CD14-positive monocyte (primary cell): ENCODE measurements around the gene CHST14. TPM values are rescaled to one million over a fixed set of nuclear protein-coding genes. Genes with fewer than 3 reads are reported as not detected.

Experiments used
- DNase-seq, 3 donors: peaks; one replicate each; pipeline ENCODE4 v3.0.0-alpha.2; 2011 to 2022
- H2AFZ ChIP-seq: 2 replicates; pipeline ENCODE4 v1.6.0; 2012; ENCODE audit warnings: mild to moderate bottlenecking, low read depth, low read length, inconsistent platforms; ENCODE audit not compliant: insufficient read depth, poor library complexity, severe bottlenecking
- H3K27ac ChIP-seq, 2 donors: 1 replicate in 1 of 2; 2 replicates in 1 of 2; pipeline ENCODE4 v1.5.1; 2012 to 2013; ENCODE audit warnings: low read length in 2 of 2, control low read depth in 1 of 2, inconsistent platforms in 1 of 2, low read depth in 1 of 2, mild to moderate bottlenecking in 1 of 2
- H3K27me3 ChIP-seq, 2 donors: one replicate each; pipeline versions ENCODE4 v1.6.0 to v1.6.1; 2011 to 2013; ENCODE audit warnings: low read length in 2 of 2; ENCODE audit not compliant: control insufficient read depth in 2 of 2, insufficient read depth in 2 of 2
- H3K36me3 ChIP-seq, 2 donors: replicated peaks in 1 of 2; 1 replicate in 1 of 2; 2 replicates in 1 of 2; pipeline versions ENCODE4 v1.5.1 to v1.6.1; 2012 to 2013; ENCODE audit warnings: low read length in 2 of 2, control low read depth in 1 of 2, inconsistent platforms in 1 of 2, mild to moderate bottlenecking in 1 of 2; ENCODE audit not compliant: insufficient read depth in 2 of 2, control insufficient read depth in 1 of 2
- H3K4me1 ChIP-seq, 2 donors: 1 replicate in 1 of 2; 2 replicates in 1 of 2; pipeline versions ENCODE4 v1.5.1 to v1.6.1; 2012 to 2013; ENCODE audit warnings: low read length in 2 of 2, control low read depth in 1 of 2, inconsistent platforms in 1 of 2, mild to moderate bottlenecking in 1 of 2, moderate library complexity in 1 of 2; ENCODE audit not compliant: insufficient read depth in 2 of 2, control insufficient read depth in 1 of 2
- H3K4me2 ChIP-seq: replicated peaks from 2 replicates; pipeline ENCODE3; 2012; ENCODE audit warnings: low read length, moderate library complexity, mild to moderate bottlenecking; ENCODE audit not compliant: poor library complexity, severe bottlenecking; ENCODE audit errors: extremely low read depth
- H3K4me3 ChIP-seq, 3 experiments: fragments of 200-600 bp in 1 of 3; sonication (generic) in 1 of 3; replicated peaks in 1 of 3; 1 replicate in 2 of 3; 2 replicates in 1 of 3; pipeline ENCODE4 v1.5.1; 2011 to 2013; ENCODE audit warnings: low read length in 3 of 3, mild to moderate bottlenecking in 3 of 3, control low read depth in 2 of 3, low read depth in 2 of 3, inconsistent platforms in 1 of 3, moderate library complexity in 1 of 3
- H3K79me2 ChIP-seq: 2 replicates; pipeline ENCODE4 v1.6.0; 2012; ENCODE audit warnings: mild to moderate bottlenecking, control low read depth, inconsistent platforms, low read length, moderate library complexity; ENCODE audit not compliant: insufficient read depth
- H3K9ac ChIP-seq: 2 replicates; pipeline ENCODE4 v1.6.0; 2017; ENCODE audit warnings: low read length, mild to moderate bottlenecking; ENCODE audit not compliant: insufficient read depth, poor library complexity, severe bottlenecking
- H3K9me3 ChIP-seq, 2 donors: replicated peaks in 1 of 2; 1 replicate in 1 of 2; 2 replicates in 1 of 2; pipeline versions ENCODE4 v1.5.1 to v1.6.1; 2012 to 2013; ENCODE audit warnings: low read length in 2 of 2, control low read depth in 1 of 2; ENCODE audit not compliant: control insufficient read depth in 1 of 2, insufficient read depth in 1 of 2
- H4K20me1 ChIP-seq: 2 replicates; pipeline ENCODE4 v1.6.0; 2012; ENCODE audit warnings: mild to moderate bottlenecking, low read length, control low read depth, moderate library complexity; ENCODE audit not compliant: insufficient read depth
- H3K27ac Mint-ChIP-seq, 7 donors: one replicate each; pipeline ENCODE4 v1.8.0; 2020; ENCODE audit warnings: mild to moderate bottlenecking in 7 of 7, mixed read lengths in 7 of 7, moderate library complexity in 6 of 7, inconsistent platforms in 2 of 7
- H3K27me3 Mint-ChIP-seq, 3 donors: one replicate each; pipeline ENCODE4 v1.8.0; 2021 to 2022; ENCODE audit warnings: low read depth in 3 of 3, mild to moderate bottlenecking in 3 of 3, mixed read lengths in 3 of 3, moderate library complexity in 3 of 3, inconsistent platforms in 1 of 3
- H3K36me3 Mint-ChIP-seq, 2 donors: one replicate each; pipeline ENCODE4 v1.8.0; 2020; ENCODE audit warnings: mixed read lengths in 2 of 2, inconsistent platforms in 1 of 2, mild to moderate bottlenecking in 1 of 2
- H3K4me1 Mint-ChIP-seq: one replicate; pipeline ENCODE4 v1.8.0; 2020; ENCODE audit warnings: mild to moderate bottlenecking, mixed read lengths
- H3K4me3 Mint-ChIP-seq, 2 donors: one replicate each; pipeline ENCODE4 v1.8.0; 2020; ENCODE audit warnings: mild to moderate bottlenecking in 2 of 2, mixed read lengths in 2 of 2, moderate library complexity in 1 of 2
- H3K9me3 Mint-ChIP-seq, 7 donors: one replicate each; pipeline ENCODE4 v1.8.0; 2020 to 2022; ENCODE audit warnings: mixed read lengths in 7 of 7, mild to moderate bottlenecking in 6 of 7, moderate library complexity in 6 of 7, inconsistent platforms in 2 of 7
- CTCF ChIP-seq: fragments of 200-600 bp; IDR thresholded peaks from one replicate; pipeline ENCODE4 v1.8.0; 2022; ENCODE audit warnings: antibody characterized with exemption, mild to moderate bottlenecking
- WGBS: methylation state at CpG from one replicate; pipeline ENCODE4 v1.1.5; 2013; ENCODE audit warnings: missing lambda C conversion rate; ENCODE audit not compliant: insufficient coverage; 5-methylcytosine and 5-hydroxymethylcytosine counted together
- intact Hi-C, 2 donors: fragments of 100-400 bp; cut with micrococcal nuclease; formaldehyde crosslinking; loops; one replicate each; pipeline versions ENCODE4 v1.15.0 to v1.15.1; 2023
- polyA plus RNA-seq, 3 donors: library from polyadenylated mRNA; depleted of rRNA in 1 of 3; unstranded in 2 of 3; stranded (reverse) in 1 of 3; fragments of 300-500 nt in 2 of 3; fragments of >200 nt in 1 of 3; fragmentation: Illumina TruSeq in 2 of 3; gene quantifications; 1 replicate in 2 of 3; 2 replicates in 1 of 3; pipeline ENCODE4 v1.2.3, GENCODE V29; 2012 to 2021

The CHST14 gene
- polyA plus RNA-seq, 3 donors, result 0.85 to 5.2 (median 1.2) TPM

- Mint-ChIP-seq H3K36me3 (peaks cover 28 to 53% of the 10 kb centered on the region in 2 donors), H3K27ac (peak overlapping the region in 1 of 7 donors; percentile 33), H3K27me3 (peaks cover 0 to 3% (median 2%) of the 10 kb centered on the region in 3 donors), H3K4me3 (no peak overlapping the region), H3K9me3 (no peaks in the 10 kb centered on the region), H3K4me1 (peaks cover 19% of the 10 kb centered on the region)
- Histone ChIP-seq H3K4me2 (no peak overlapping the region), H2AFZ (no peak overlapping the region), H4K20me1 (peaks cover 53% of the 10 kb centered on the region), H3K27ac (no peak overlapping the region), H3K79me2 (peaks cover 38% of the 10 kb centered on the region), H3K9ac (no peak overlapping the region), H3K27me3 (no peaks in the 10 kb centered on the region), H3K36me3 (peaks cover 34 to 49% of the 10 kb centered on the region in 2 donors), H3K4me1 (peaks cover 11 to 12% of the 10 kb centered on the region in 2 donors), H3K9me3 (no peaks in the 10 kb centered on the region), H3K4me3 (no peak overlapping the region)
- intact Hi-C loops, result no loop called here
- no peak for TF ChIP-seq CTCF
- 96% methylated on average over 18 of the region's 19 CpGs for WGBS
- no peak for DNase-seq
These were observed 11.3 kb upstream of the CHST14 start for GRCh38 chr15:40459391-40460015.

- no peaks in the 10 kb centered on the region for H3K9me3 Mint-ChIP-seq
- H3K4me3 Mint-ChIP-seq, result no peak overlapping the region
- peaks cover 10% of the 10 kb centered on the region for H3K4me1 Mint-ChIP-seq
- WGBS, result 100% methylated on average over 2 of the region's 2 CpGs
- H3K36me3 ChIP-seq, result peaks cover 43 to 58% of the 10 kb centered on the region in 2 donors
- H3K27me3 ChIP-seq, result no peaks in the 10 kb centered on the region
- peaks cover 35 to 62% of the 10 kb centered on the region in 2 donors for H3K36me3 Mint-ChIP-seq
- no peaks in the 10 kb centered on the region for H3K9me3 ChIP-seq
- peaks cover 2 to 3% of the 10 kb centered on the region in 2 donors for H3K4me1 ChIP-seq
- H3K4me2 ChIP-seq, result no peak overlapping the region
- H3K27ac Mint-ChIP-seq, result peak overlapping the region in 2 of 7 donors; percentile 15 to 27
- intact Hi-C loops, result no loop called here
- DNase-seq, result no peak
- TF ChIP-seq CTCF, result no peak
- H3K27me3 Mint-ChIP-seq, result peaks cover 0 to 3% (median 2%) of the 10 kb centered on the region in 3 donors
- H2AFZ ChIP-seq, result no peak overlapping the region
- no peak overlapping the region for H3K4me3 ChIP-seq
- H3K79me2 ChIP-seq, result peaks cover 30% of the 10 kb centered on the region
- H3K9ac ChIP-seq, result no peak overlapping the region
- no peak overlapping the region for H3K27ac ChIP-seq
- peaks cover 44% of the 10 kb centered on the region for H4K20me1 ChIP-seq
These were observed 10.4 kb upstream of the CHST14 start for GRCh38 chr15:40460404-40460803.
